HepG2 (cell line): Measurements from ENCODE around the gene WNK4. TPM values are rescaled to one million over a fixed set of nuclear protein-coding genes. Genes with fewer than 3 reads are reported as not detected.

ENCODE experiments used
- EED ChIP-seq: sonication (generic); formaldehyde crosslinking; IDR thresholded peaks from 2 replicates; pipeline ENCODE4 v1.5.0; 2020; ENCODE audit warnings: mild to moderate bottlenecking, missing genetic modification reagents
- ELF3 ChIP-seq: IDR thresholded peaks from 2 replicates; pipeline ENCODE4 v1.6.1; 2016; ENCODE audit warnings: missing genetic modification reagents, missing compliant biosample characterization
- EZH2 ChIP-seq: conservative IDR thresholded peaks from 2 replicates; pipeline ENCODE4 v1.6.1; 2012; ENCODE audit warnings: mild to moderate bottlenecking, low read depth, low read length, moderate library complexity
- FOXA3 ChIP-seq: IDR thresholded peaks from 2 replicates; pipeline ENCODE4 v1.6.1; 2016; ENCODE audit warnings: missing genetic modification reagents, missing compliant biosample characterization
- GATAD2A ChIP-seq: IDR thresholded peaks from 2 replicates; pipeline ENCODE4 v1.6.1; 2016
- KAT7 ChIP-seq: IDR thresholded peaks from 2 replicates; pipeline ENCODE4 v1.6.1; 2018; ENCODE audit warnings: borderline replicate concordance, missing compliant biosample characterization
- KLF15 ChIP-seq: sonication (generic); formaldehyde crosslinking; IDR thresholded peaks from 2 replicates; pipeline ENCODE4 v1.8.1; 2023; ENCODE audit warnings: borderline replicate concordance, mild to moderate bottlenecking, inconsistent platforms, missing genetic modification reagents, mixed read lengths
- KLF6 ChIP-seq: IDR thresholded peaks from 2 replicates; pipeline ENCODE4 v1.8.0; 2016; ENCODE audit warnings: missing biosample characterization, missing genetic modification reagents
- RFX1 ChIP-seq: fragments of 450-650 bp; IDR thresholded peaks from 2 replicates; pipeline ENCODE4 v1.6.1; 2017
- SNRNP70 ChIP-seq: fragments of 200-400 bp; formaldehyde crosslinking; IDR thresholded peaks from 2 replicates; pipeline ENCODE4 v1.6.1; 2017; ENCODE audit warnings: mild to moderate bottlenecking, low read depth, low read length, moderate library complexity
- SP4 ChIP-seq: sonication (generic); formaldehyde crosslinking; IDR thresholded peaks from 2 replicates; pipeline ENCODE4 v1.8.1; 2023; ENCODE audit warnings: mild to moderate bottlenecking, missing genetic modification reagents
- TCF7L2 ChIP-seq: IDR thresholded peaks from 2 replicates; pipeline ENCODE4 v1.6.1; 2011; ENCODE audit warnings: mild to moderate bottlenecking, low read depth, low read length, moderate library complexity
- ZFAT ChIP-seq: sonication (generic); formaldehyde crosslinking; conservative IDR thresholded peaks from 2 replicates; pipeline ENCODE4 v1.8.1; 2023; ENCODE audit warnings: missing genetic modification reagents, inconsistent platforms
- ZNF235 ChIP-seq: sonication (generic); formaldehyde crosslinking; IDR thresholded peaks from 2 replicates; pipeline ENCODE4 v1.8.1; 2023; ENCODE audit warnings: mild to moderate bottlenecking, missing genetic modification reagents, borderline replicate concordance
- ZNF552 ChIP-seq: sonication (generic); formaldehyde crosslinking; IDR thresholded peaks from 2 replicates; pipeline ENCODE4 v1.9.0; 2022; ENCODE audit warnings: missing genetic modification reagents, mild to moderate bottlenecking, borderline replicate concordance
- polyA plus RNA-seq, 8 experiments: library from polyadenylated mRNA; depleted of rRNA in 3 of 8; stranded (reverse) in 7 of 8; unstranded in 1 of 8; fragments of >200 nt; fragmentation: Illumina TruSeq in 4 of 8; extraction: Trizol in 4 of 8; gene quantifications; 2 replicates each; pipeline versions ENCODE4 v1.2.1 to v1.2.3, GENCODE V29; 2011 to 2016; ENCODE audit warnings: low read depth in 4 of 8, missing spikeins in 1 of 8, mixed read lengths in 1 of 8; ENCODE audit not compliant: insufficient read depth in 1 of 8
- total RNA-seq, 5 experiments: library from RNA; depleted of rRNA; stranded (reverse); fragments of >200 nt; fragmentation: Illumina TruSeq; extraction: Trizol; gene quantifications; 2 replicates each; pipeline ENCODE4 v1.2.3, GENCODE V29; 2016; ENCODE audit warnings: low read depth in 1 of 5
- TF ChIP-seq, protein P1 (sequence below): sonication (generic); formaldehyde crosslinking; IDR thresholded peaks from 2 replicates; pipeline ENCODE4 v1.9.0; 2021; ENCODE audit warnings: missing genetic modification reagents, mild to moderate bottlenecking, borderline replicate concordance
- TF ChIP-seq, protein P2 (sequence below): sonication (generic); formaldehyde crosslinking; conservative IDR thresholded peaks from 2 replicates; pipeline ENCODE4 v1.8.1; 2023; ENCODE audit warnings: missing genetic modification reagents
- TF ChIP-seq, protein P3 (sequence below), 2 experiments: fragments of 450-650 bp in 1 of 2; sonication (generic) in 1 of 2; formaldehyde crosslinking; IDR thresholded peaks; 2 replicates each; pipeline versions ENCODE4 v1.5.0 to v1.8.0; 2020 to 2022; ENCODE audit warnings: mild to moderate bottlenecking in 1 of 2, missing genetic modification reagents in 1 of 2
- TF ChIP-seq, protein P4 (sequence below): sonication (generic); formaldehyde crosslinking; IDR thresholded peaks from 2 replicates; pipeline ENCODE4 v1.8.1; 2023; ENCODE audit warnings: mild to moderate bottlenecking, missing genetic modification reagents
- TF ChIP-seq, protein P5 (sequence below): sonication (generic); formaldehyde crosslinking; IDR thresholded peaks from 2 replicates; pipeline ENCODE4 v1.4.0; 2020; ENCODE audit warnings: missing genetic modification reagents, borderline replicate concordance
- TF ChIP-seq, protein P6 (sequence below): sonication (generic); formaldehyde crosslinking; IDR thresholded peaks from 2 replicates; pipeline ENCODE4 v1.8.1; 2023; ENCODE audit warnings: missing genetic modification reagents, mild to moderate bottlenecking, borderline replicate concordance

Gene WNK4
- total and polyA plus RNA-seq, 2 of the 13 experiments (the other 11 are each of a cell fraction or from before 2014, with no cell fraction given) = 2.7 to 13.7 TPM

DNA sequence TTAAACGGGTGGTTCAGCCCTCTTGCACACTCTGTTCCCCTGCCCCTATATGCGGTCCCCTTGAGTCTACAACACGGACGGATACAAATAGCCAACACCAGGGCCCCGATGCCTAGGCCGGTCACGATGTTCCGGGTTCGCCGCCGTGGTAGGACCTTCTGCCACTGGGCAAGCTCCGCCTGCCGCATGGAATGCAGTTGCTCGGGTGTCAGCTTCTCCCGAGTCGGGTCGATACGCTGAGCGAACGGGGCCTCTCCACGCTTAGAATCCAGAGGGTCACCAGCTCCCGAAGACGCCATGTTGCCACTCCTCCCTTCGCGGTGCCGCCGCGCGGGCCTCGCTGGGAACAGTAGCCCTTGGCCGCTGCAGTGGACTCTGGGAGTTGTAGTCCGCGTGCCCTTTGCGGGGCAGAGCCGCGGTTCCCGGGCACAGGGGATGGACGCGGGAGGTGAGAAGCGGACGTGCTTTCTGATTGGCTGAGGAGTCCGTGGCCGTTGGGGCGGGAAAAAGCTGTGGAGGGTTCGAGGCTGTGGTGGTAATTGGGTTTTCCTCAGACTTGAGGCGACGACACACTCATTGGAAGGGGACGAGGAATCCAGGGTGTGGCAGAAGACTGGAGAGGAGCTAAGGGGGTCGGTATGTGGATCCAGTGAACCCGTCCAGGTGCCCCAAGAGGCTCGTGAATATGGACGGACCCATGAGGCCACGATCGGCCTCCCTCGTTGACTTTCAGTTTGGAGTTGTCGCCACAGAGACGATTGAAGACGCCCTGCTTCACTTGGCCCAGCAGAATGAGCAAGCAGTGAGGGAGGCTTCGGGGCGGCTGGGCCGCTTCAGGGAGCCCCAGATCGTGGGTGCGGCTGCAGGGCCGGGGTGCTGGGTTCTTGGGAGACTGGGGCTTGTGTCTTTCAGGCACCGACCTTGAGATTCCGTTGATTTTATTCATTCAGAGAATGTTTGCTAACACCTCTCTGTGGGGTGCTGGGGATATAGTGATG, 18.3 kb downstream of the WNK4 start, which contains the start of the genes CNTD1 and COA3 (continued):
- no peak for TF ChIP-seq ZFAT (CRISPR knock-in tag)
- TF ChIP-seq GATAD2A (CRISPR knock-in tag) = peak; percentile 67; the same call in 1 of the 2 replicates
- TF ChIP-seq TCF7L2 = no peak
- peak; percentile 93 for TF ChIP-seq KAT7
- no peak for TF ChIP-seq RFX1
- TF ChIP-seq EED = peak; percentile 96
- TF ChIP-seq FOXA3 (CRISPR knock-in tag) = peak; percentile 65; the same call in 1 of the 2 replicates
- TF ChIP-seq, protein P1, sequence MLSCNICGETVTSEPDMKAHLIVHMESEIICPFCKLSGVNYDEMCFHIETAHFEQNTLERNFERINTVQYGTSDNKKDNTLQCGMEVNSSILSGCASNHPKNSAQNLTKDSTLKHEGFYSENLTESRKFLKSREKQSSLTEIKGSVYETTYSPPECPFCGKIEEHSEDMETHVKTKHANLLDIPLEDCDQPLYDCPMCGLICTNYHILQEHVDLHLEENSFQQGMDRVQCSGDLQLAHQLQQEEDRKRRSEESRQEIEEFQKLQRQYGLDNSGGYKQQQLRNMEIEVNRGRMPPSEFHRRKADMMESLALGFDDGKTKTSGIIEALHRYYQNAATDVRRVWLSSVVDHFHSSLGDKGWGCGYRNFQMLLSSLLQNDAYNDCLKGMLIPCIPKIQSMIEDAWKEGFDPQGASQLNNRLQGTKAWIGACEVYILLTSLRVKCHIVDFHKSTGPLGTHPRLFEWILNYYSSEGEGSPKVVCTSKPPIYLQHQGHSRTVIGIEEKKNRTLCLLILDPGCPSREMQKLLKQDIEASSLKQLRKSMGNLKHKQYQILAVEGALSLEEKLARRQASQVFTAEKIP (CRISPR knock-in tag) = no peak
- TF ChIP-seq, protein P2, sequence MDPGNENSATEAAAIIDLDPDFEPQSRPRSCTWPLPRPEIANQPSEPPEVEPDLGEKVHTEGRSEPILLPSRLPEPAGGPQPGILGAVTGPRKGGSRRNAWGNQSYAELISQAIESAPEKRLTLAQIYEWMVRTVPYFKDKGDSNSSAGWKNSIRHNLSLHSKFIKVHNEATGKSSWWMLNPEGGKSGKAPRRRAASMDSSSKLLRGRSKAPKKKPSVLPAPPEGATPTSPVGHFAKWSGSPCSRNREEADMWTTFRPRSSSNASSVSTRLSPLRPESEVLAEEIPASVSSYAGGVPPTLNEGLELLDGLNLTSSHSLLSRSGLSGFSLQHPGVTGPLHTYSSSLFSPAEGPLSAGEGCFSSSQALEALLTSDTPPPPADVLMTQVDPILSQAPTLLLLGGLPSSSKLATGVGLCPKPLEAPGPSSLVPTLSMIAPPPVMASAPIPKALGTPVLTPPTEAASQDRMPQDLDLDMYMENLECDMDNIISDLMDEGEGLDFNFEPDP (CRISPR knock-in tag) = no peak
- peak; percentile 97 for TF ChIP-seq ZNF552
- TF ChIP-seq, protein P3, sequence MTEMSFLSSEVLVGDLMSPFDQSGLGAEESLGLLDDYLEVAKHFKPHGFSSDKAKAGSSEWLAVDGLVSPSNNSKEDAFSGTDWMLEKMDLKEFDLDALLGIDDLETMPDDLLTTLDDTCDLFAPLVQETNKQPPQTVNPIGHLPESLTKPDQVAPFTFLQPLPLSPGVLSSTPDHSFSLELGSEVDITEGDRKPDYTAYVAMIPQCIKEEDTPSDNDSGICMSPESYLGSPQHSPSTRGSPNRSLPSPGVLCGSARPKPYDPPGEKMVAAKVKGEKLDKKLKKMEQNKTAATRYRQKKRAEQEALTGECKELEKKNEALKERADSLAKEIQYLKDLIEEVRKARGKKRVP (CRISPR knock-in tag; IDR thresholded peaks at IDR 0.05) = peak in 1 of 2 experiments; percentile 89; a peak in 2 of 4 replicates
- TF ChIP-seq, protein P4, sequence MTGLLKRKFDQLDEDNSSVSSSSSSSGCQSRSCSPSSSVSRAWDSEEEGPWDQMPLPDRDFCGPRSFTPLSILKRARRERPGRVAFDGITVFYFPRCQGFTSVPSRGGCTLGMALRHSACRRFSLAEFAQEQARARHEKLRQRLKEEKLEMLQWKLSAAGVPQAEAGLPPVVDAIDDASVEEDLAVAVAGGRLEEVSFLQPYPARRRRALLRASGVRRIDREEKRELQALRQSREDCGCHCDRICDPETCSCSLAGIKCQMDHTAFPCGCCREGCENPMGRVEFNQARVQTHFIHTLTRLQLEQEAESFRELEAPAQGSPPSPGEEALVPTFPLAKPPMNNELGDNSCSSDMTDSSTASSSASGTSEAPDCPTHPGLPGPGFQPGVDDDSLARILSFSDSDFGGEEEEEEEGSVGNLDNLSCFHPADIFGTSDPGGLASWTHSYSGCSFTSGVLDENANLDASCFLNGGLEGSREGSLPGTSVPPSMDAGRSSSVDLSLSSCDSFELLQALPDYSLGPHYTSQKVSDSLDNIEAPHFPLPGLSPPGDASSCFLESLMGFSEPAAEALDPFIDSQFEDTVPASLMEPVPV (CRISPR knock-in tag) = peak; percentile 96
- TF ChIP-seq, protein P5, sequence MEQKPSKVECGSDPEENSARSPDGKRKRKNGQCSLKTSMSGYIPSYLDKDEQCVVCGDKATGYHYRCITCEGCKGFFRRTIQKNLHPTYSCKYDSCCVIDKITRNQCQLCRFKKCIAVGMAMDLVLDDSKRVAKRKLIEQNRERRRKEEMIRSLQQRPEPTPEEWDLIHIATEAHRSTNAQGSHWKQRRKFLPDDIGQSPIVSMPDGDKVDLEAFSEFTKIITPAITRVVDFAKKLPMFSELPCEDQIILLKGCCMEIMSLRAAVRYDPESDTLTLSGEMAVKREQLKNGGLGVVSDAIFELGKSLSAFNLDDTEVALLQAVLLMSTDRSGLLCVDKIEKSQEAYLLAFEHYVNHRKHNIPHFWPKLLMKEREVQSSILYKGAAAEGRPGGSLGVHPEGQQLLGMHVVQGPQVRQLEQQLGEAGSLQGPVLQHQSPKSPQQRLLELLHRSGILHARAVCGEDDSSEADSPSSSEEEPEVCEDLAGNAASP = peak; percentile 57; the same call in 1 of the 2 replicates
- no peak for TF ChIP-seq SNRNP70
- TF ChIP-seq KLF15 (CRISPR knock-in tag) = no peak; the same call in 1 of the 2 replicates
- peak; percentile 75; the same call in 1 of the 2 replicates for TF ChIP-seq SP4
- TF ChIP-seq, protein P6, sequence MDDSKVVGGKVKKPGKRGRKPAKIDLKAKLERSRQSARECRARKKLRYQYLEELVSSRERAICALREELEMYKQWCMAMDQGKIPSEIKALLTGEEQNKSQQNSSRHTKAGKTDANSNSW (CRISPR knock-in tag) = 0 out of 2 replicates have a peak, but pooled peaks have one; percentile 49
- no peak for TF ChIP-seq EZH2
- TF ChIP-seq ZNF235 (CRISPR knock-in tag) = peak; percentile 97; the same call in 1 of the 2 replicates
- TF ChIP-seq KLF6 (CRISPR knock-in tag) = 0 out of 2 replicates have a peak, but pooled peaks have one; percentile 31
- TF ChIP-seq ELF3 (CRISPR knock-in tag) = peak; percentile 83
